HG03460 (cell line): ENCODE measurements around the gene TPH2.

Source experiments
- ATAC-seq: cut with Tn5 transposase; IDR thresholded peaks from one replicate; pipeline ENCODE4 v1.9.1; 2021; ENCODE audit not compliant: unreplicated experiment

TPH2 gene

DNA sequence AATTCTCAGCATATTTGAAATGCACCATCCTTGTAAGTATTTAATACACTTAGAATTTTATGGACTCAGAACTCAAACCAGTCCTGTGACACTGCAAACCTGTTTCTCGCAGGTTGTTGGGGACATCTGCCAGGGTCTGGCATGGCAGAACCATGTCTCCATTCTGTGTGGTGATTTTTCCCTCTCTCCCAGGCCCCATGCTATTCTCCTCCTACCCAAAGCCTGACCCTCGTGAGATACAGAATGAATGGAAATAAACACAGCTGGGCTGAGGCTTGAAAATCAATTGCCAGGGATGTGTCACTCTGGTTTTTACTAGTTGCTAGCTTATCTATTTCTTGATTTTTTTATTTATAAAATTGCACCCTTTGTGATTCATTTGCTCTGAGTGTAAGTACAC is 19.8 kb downstream of the TPH2 start:
- no peak for ATAC-seq

DNA sequence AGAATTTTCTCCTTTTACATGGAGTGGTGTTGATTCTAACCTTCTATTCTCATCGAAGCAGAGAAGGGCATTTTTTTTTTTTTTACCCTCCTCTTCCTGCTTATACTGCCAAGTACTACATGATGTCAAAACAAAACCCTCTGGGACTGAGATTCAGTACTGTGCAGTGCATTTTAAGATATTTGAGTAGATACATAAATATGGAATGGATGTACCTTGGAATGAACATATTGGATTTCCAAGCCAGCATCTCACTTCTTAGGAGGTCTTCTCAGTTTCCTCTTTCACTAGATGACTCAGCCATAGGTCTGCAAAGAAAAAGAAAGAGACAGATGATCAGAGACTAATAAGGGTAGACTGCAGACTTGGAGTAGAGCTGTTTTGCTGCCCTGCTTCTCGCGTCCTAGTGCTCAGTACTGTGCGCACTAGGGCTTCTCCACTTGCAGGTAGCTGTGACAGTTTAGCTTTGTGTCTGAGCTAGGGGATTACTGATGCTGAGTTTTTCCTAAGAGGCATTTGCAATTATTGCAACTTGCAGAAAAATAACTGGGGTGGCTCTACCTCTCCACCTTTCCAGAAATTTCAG is 20.4 kb downstream of the TPH2 start:
- no peak for ATAC-seq

DNA sequence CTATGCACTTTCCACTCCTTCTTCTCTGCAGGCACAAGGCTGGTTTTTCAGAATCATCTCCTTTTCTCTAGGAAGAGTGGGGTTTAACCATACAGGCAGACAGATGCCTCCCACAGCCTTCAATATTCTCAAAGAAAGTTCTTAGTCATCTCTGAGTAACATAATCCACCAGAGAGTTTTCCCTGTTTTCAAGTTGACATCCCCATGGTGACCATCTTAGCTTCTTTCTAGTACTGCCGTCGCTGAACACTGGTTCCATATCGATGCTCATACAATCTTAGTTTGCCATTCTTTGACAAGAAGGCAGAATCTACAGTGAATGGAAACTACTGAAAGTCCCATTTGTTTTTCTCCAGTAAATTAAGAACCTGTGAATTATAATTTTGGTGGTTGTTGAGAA is 28.6 kb downstream of the TPH2 start:
- ATAC-seq = no peak

DNA sequence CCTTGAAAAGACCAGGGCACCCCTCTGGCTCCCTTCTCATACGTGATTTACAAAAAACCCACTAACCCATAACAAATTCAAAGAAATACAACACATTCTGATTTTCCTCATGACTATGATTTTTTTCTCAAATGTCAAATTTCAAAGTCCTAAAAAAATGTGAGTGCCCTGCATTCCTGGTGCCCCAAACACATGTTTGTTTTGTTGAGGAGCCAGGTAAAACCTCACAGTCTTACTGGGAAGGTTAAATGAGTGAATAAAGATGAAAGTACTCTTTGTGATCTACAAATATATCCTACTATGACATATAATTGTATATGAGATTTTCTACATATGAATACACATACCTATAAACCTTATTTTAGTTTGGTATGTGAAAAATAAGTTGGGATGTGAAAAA is 30.7 kb downstream of the TPH2 start:
- no peak for ATAC-seq

DNA sequence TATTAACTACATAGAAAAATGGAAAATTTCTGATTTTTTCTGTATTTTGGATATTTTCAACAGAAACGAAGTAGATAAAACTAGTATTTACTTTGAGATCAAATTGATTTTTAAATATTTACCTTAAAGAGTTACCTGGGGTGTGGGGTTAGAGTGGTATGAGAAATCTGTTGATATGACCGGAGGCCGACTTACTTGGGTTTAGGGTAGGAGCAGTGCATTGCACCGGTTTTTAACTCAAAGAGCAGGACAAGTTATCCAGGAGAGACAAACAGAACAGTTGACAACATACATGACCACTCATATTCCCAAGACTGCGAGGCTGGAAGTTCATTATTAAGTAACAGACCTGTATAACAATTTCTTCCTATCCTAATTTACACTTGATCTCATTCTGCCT is 31.4 kb downstream of the TPH2 start:
- ATAC-seq = no peak

DNA sequence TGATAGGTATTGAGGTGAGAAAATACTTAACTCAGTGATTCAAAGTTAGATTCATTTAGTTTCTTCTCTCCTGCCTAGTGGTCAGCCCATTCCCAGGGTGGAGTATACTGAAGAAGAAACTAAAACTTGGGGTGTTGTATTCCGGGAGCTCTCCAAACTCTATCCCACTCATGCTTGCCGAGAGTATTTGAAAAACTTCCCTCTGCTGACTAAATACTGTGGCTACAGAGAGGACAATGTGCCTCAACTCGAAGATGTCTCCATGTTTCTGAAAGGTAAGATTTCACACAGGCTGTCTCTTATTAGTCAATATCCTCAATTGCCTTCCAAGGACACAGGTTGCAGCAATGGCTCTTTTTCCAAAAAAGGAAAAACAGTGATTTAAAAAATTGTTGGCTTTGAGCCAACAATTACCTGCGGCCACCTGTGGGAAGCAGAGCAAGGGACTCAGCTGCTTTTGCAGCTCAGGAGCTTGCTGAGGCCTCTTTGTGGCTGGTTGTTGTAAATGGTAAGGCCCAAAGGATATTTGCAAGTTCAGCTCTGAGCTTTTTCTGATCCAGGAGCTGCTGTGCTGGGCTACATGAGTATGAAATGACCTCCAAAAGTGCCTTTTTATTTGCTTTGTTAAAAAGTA is 33.9 kb downstream of the TPH2 start:
- no peak for ATAC-seq

DNA sequence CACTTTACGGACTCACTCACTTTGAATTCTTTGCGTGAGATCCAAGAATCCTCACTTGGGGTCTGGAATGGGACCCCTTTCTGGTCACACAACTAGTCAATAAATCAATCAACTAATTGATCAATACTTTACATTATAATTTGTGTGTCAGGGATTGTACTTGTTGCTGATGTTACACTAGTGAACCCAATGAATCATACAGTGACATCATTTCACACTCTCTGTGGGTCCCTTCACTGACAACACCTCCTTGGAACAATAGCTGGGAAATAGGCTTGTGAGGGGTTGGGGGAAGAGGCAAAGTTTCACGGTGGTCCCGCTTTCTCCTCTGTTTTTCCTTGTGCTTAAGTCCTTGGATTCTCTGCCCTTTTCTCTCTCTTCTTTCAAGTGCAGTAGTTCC is 35.0 kb downstream of the TPH2 start:
- no peak for ATAC-seq

DNA sequence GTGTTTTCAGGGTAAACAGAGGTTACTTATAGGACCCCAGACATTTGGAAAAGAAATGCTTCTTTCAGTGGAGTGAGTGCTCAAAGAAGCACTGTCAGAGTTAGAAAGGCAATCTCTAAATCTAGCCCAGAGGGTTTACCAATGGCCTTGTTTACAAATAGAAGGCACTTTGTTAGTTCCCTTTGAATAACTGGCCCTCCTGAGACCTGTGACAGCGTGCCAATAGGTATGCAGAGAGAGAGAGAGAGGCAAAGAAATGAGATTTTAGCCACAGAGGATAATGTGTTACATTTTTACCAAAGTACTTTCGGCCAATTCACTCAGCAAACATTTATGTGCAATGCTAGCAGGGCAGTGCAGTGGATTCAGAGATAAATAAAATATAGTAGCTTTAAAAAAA is 41.9 kb downstream of the TPH2 start:
- no peak for ATAC-seq

DNA sequence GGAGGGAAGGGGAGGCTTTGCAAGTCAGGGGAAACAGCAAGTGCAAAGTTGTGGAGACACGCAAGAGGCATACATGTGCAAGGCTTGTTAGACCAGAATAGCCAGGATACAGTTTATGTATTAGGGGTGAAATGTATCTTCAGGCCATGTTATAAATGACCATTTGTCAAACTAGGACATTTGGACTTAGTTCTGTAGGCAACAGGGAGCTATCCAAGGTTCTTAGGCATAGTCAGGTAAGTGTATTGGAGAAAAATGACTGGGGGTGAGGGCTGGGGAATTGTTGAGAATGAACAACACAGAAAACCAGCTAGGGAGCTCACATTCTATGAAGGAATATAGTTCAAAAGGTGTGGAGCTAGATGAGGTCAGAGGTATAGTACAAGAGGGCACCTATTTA is 42.5 kb downstream of the TPH2 start:
- ATAC-seq = no peak

DNA sequence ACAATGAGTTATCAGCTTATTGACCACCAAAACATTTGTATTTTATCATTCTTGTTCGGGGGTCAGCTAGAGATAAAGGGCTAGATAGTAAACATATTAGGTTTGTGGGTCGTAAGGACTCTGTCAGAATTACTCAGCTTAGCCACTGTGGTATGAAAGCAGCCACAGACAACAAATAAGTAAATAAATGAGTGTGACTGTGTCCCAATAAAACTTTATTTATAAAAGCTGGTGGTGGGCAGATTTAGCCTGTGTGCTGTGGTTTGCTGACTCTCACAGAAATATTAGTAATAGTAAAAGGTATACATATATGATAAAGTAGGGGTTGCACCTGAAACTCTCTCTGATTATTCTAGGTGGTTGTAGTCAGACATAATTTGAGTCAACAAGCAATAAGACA is 56.1 kb downstream of the TPH2 start:
- no peak for ATAC-seq

DNA sequence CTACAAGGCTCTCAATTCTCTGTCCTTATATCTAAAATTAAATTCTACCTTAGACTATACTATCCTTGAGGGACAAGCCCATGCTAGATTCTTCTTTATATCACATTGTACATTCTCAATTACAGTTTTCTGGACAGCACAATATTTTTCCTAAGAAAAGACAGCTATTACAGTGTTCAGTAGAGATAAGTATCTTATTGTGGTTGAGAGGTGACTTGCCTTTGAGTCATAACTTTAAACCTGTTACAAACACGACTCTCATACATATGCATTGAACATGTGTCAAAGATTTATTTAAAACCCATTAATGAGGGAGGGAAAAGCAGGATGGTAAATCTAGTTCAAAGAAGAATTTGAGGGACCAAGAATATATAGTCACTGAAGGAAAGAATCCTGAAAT is 61.1 kb downstream of the TPH2 start:
- ATAC-seq = no peak

DNA sequence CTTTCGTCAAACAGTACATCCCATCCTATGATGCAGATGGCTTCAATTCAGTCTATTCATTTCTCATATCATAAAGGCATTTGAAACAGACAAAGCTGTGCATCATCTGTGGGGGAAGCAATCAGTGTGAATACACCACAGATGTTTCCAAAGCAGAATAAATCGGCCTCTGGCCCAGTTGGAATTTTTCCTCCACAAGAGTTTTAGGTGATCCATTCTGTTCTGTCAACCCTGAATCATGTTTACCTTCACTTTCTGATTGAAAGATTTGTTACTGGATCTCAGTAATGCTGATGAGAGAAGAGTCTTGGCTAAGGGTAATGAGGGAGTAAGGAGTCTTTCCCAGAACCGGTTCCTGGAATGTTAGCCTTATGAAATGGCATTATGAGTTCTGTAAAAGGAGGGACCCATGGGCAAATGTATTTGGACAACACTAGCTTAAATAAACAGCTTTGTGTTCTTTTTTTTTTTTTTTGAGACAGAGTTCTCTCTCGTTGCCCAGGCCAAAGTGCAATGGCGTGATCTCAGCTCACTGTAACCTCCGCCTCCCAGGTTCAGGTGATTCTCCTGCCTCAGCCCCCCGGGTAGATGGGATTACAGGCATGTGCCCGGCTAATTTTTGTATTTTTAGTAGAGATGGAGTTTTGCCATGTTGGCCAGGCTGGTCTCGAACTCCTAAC is 62.5 kb downstream of the TPH2 start:
- no peak for ATAC-seq

DNA sequence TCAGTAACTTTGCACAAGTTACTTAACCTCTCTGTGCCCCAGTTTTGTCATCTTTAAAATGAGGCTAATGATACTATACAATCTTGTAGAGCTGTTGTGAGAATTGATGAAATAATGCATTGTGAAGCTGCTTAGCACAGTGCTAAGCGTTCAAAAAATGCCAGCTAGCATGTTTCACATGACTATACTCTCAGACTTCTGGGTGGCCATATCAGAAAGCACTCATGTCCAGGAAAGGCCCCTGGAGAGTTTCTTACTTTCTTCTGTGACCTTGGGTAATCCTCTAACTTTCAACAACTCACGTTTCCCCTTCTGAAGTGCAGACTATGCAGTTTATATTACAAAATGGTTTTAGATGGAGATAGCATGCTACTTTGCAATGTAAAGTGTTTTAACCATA is 68.1 kb downstream of the TPH2 start:
- ATAC-seq = no peak

DNA sequence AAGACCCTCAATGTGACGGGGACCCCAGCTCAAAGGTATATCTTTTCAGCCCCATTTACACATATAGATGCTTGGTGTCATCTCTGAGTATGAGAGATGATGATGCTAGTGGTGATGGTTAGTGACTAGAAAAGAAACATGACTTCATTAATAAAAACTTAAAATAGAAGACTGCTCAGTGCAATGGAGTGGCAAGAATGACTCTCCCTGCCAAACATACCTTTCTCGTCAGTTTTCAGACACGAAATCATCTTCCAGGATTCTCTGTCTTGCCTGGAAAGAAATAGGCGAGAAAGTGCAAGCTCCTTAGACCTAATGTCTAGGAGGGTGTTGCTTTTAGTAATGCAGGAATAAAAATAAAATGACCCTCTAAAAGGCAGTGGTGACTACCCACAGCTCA is 71.7 kb downstream of the TPH2 start:
- no peak for ATAC-seq

DNA sequence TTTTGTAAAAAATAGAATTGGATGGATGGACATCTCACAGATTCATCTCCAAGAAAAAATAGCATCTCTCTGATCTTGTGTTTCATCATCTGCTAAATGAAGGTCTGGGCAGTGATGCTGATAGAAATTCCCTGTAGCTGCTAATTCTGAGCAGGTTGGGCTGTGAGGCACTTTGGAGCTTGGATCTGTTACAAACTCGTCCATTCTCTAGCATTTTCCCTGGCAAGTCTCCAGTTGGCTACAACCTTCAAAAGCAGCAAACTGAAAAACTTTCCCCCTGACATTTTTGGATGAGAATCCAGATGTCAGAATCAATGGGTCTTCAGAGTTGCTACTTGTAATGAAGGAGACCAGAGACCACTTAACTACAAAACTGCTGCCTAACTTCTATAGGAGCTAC is 72.7 kb downstream of the TPH2 start:
- no peak for ATAC-seq

DNA sequence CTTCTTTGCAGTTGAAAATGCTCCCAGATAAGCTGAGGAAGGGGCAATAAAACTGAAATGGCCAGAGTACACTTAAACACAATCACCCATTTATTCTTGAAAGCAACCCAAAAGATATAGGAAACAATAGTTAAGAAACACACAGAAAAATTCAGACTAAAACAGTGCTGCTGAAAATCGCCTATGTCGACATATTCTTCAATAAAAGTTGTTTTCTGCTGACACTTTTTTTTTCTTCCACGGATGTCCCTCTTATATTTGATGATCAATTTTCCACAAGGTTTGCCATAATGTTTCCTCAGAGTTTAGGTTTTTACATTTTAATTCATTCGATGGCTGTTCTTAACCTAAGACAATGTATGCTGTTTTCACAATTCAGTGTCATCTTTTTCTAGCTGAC is 74.2 kb downstream of the TPH2 start:
- no peak for ATAC-seq

DNA sequence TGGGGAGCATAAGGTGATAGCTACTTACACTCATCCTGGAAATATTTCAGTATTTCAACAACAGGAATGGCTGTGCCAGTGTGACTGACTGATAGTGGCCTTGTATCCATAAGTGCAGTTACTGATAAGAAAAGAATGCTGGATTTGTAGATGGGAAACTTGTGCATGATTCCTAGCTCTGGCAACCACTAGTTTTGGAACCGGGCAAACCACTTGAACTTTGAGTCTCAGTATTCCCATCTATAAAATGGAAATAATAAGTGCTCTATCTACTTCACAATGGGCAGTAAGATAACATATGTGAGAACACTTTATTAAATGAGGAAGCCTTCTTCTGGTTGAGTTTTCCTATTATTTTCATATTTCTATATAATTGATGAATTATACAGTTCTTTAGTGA is 77.2 kb downstream of the TPH2 start:
- no peak for ATAC-seq

DNA sequence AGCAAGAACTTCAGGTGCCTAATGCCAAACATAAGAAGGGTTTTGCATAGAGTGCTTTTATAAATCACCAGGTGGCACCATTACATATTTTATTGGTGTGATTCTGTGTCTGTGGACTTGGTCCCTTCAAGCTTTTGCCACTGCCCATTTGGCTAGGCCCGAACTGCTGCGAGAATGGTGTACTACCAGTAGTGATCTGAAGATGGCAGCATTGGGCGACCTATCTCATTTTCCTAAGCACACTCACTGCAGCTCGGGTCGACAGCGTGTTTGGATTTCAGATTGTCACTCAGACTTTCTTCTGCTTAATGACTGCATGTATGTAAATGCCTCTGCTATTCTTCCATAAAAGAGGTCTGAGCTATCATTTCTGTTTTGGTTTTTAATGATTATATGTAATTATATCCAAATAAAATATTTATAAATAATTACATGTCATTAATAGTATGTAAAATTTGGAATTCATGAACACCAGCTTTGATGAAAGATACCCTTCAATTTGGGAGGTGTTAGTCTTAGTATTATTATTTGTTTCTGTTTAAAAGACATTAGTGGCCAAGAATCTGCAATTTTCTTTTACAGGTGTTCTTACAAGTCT is 78.5 kb downstream of the TPH2 start:
- ATAC-seq = peak; percentile 97

DNA sequence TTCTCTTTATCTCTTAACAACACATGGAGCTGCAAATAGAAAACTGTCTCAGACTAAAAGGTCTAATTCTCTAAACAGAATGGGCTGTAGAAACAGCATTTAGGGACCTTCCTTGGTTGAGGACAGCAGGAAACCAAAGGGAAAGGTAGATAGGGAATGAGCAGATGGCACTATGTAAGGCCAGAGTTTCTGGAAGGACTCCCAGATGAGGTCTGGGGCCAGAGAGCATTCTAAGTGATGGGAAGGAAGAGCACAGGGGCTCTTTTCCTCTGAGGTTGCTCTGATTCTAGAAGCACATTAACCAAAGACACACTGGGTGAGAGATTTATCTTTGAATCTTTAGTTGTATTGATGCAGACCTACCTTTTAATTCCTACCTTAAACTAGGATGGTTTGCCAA is 79.4 kb downstream of the TPH2 start:
- ATAC-seq = no peak

DNA sequence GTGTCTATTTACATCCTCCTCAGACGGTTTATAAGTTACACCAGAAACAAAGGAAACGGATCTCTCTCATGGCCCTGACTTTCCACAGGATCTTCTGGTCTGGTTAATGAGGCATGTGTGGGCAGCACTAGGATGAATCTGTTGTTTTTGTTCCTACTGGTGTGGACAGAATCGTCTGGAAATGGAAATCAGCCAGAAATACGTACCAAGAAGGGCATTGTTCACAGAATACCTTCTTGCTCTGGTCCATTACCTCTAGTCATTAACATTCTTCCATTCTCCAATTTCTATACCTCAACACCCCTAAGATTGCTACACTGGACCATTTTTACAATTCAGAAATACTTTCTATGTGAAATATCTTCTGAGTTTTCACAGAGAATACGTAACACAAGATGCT is 86.0 kb downstream of the TPH2 start:
- no peak for ATAC-seq

DNA sequence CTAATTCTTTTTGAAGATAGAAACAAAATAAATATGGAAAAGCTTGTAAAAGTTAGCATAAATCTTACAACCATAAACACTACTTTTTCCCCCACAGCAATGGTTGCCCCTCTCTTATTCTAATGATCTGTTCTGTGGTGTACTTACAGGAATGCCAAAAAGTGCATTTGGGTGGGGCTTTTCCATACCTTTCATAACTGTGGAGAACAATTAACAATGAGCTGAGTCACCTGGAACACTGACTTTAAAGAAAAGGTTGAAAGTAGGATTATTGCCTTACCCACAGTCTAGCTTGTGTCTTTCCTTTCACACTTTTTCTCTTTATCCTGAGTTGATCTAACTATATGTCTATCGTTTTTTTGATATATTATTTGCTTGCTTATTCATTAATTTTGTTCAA is 86.9 kb downstream of the TPH2 start:
- no peak for ATAC-seq

DNA sequence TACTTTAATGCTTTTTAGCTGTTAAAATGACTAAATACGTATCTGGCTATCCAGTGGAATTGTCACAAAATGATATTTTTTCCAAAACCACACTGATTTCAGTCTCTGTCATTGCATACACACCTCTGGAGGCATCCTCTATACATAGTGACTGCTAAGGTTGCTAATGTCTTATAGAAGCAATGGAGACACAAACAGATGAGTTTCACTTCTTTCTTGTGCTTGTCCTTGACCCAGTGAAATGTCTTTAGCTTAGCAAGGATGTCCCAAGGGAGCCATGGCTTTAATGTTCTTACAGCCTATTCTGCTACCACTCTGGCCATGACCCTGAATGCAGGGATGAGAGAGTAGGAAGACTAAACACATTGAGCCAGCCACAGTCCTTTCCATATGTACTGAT is 90.3 kb downstream of the TPH2 start:
- no peak for ATAC-seq
